ENCODE results near the gene DDX27. TPM values are rescaled to one million over a fixed set of nuclear protein-coding genes. Genes with fewer than 3 reads are reported as not detected.

The DDX27 gene
- total and polyA plus RNA-seq, 2 of the 8 experiments (the other 6 are each of a cell fraction or from before 2014, with no cell fraction given), result 42.7 to 51.0 TPM

DNA sequence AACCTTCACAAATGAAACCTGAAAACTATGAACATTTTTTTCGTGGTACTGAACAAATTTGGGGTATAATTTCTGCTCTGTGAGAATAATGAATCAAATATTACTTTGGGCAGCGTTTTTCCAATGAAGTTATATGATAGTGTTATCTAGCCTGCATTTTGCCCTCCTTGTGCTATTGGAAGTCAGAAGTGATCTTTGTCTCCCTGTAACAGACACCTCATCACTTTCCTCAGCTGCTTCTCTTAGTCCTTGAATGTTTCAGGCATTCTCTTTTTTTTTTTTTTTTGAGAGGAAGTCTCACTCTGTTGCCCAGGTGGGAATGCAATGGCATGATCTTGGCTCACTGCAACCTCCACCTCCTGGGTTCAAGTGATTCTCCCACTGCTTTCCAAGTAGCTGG lies 10.2 kb downstream of the DDX27 start:
- ChIA-PET CTCF (ENCODE audit: partially characterized antibody) (interaction anchor here (0.6 to 5.1 kb wide), 3 partner anchors 8 to 97 kb away, joined by 3 to 23 read pairs (median 4); no protein-coding TSS in a partner anchor), POLR2A (ENCODE audit: partially characterized antibody) (interaction anchor here (1.1 to 2.2 kb wide), 6 partner anchors 10 to 78 kb away, joined by 3 to 7 read pairs (median 4); partner anchors contain the start of gene DDX27)
- H4K8ac ChIP-seq (ENCODE audit: extremely low read depth, insufficient read depth, low read length), result no peak overlapping the region
- no peak overlapping the region for H3K14ac ChIP-seq (ENCODE audit: insufficient read length)
- no peaks in the 10 kb centered on the region for H3K23me2 ChIP-seq (ENCODE audit: low read depth, low read length)
- no peaks in the 10 kb centered on the region for H3K79me2 ChIP-seq (ENCODE audit: control insufficient read depth in 1 of 2, insufficient read depth in 2 of 2, low read length in 2 of 2)
- H3K27me3 ChIP-seq (replicated peaks in 1 of 4; ENCODE audit: control insufficient read depth in 3 of 4, extremely low read depth in 1 of 4, insufficient read depth in 3 of 4, low read length in 3 of 4), result no peaks in the 10 kb centered on the region
- H2BK120ac ChIP-seq (replicated peaks; ENCODE audit: low read depth, low read length), result no peak overlapping the region
- no peak overlapping the region for H2BK5ac ChIP-seq (ENCODE audit: low read depth, low read length)
- no peaks in the 10 kb centered on the region for H3K9me3 ChIP-seq (ENCODE audit: insufficient read depth in 2 of 2, low read depth in 1 of 2, low read length in 1 of 2)
- no peak overlapping the region for H2BK12ac ChIP-seq (ENCODE audit: low read depth, low read length)
- no peak overlapping the region for H3K9ac ChIP-seq (replicated peaks in 1 of 4; ENCODE audit: extremely low read depth in 1 of 4, low read depth in 3 of 4, low read length in 3 of 4)
- H3K56ac ChIP-seq (replicated peaks; ENCODE audit: insufficient read length, low read depth, low read length), result no peak overlapping the region
- no peak overlapping the region for H2AFZ ChIP-seq (ENCODE audit: low read length)
- no peaks in the 10 kb centered on the region; the same call in 1 of the 2 replicates for H3K79me1 ChIP-seq (ENCODE audit: low read depth, low read length)
- H3K4me3 ChIP-seq (ENCODE audit: extremely low read depth in 1 of 4, insufficient read depth in 2 of 4, low read depth in 3 of 4, low read length in 4 of 4), result no peak overlapping the region
- no peak overlapping the region for H2BK20ac ChIP-seq (ENCODE audit: low read length)
- no peak overlapping the region for H3K23ac ChIP-seq (ENCODE audit: insufficient read length)
- peaks cover 36 to 71% (median 59%) of the 10 kb centered on the region in 4 experiments for H3K36me3 ChIP-seq (ENCODE audit: control insufficient read depth in 2 of 4, insufficient read depth in 4 of 4, low read length in 3 of 4)
- peaks cover 0 to 1% of the 10 kb centered on the region in 2 experiments for H4K20me1 ChIP-seq (replicated peaks in 1 of 2; ENCODE audit: control insufficient read depth in 1 of 2, insufficient read depth in 2 of 2, low read length in 2 of 2)
- no peak overlapping the region for H2AK5ac ChIP-seq (ENCODE audit: low read depth, low read length)
- H3K4ac ChIP-seq (replicated peaks; ENCODE audit: insufficient read length, low read depth, low read length), result no peak overlapping the region
- TF ChIP-seq CHD1 (IDR thresholded peaks at IDR 0.05; ENCODE audit: low read depth, low read length), result no peak
- TF ChIP-seq SIRT6 (IDR thresholded peaks at IDR 0.05; ENCODE audit: low read length), result no peak
- TF ChIP-seq SP1 (IDR thresholded peaks at IDR 0.05; ENCODE audit: low read depth, low read length), result no peak
- TF ChIP-seq CTBP2 (IDR thresholded peaks at IDR 0.05; ENCODE audit: borderline replicate concordance, insufficient read depth, insufficient read length, low read length), result no peak
- no peak for TF ChIP-seq CREB1 (IDR thresholded peaks at IDR 0.05)
- no peak for TF ChIP-seq RNF2 (IDR thresholded peaks at IDR 0.05; ENCODE audit: borderline replicate concordance, low read depth, low read length, missing control alignments, poor library complexity, severe bottlenecking)
- TF ChIP-seq HDAC6 (IDR thresholded peaks at IDR 0.05; ENCODE audit: low read depth, low read length), result no peak
- TF ChIP-seq SUZ12 (IDR thresholded peaks at IDR 0.05; ENCODE audit: low read length), result no peak
- TF ChIP-seq ASH2L (IDR thresholded peaks at IDR 0.05; ENCODE audit: low read length), result no peak
- no peak overlapping the region for H4K91ac ChIP-seq (replicated peaks; ENCODE audit: insufficient read length, low read length)
- no peaks in the 10 kb centered on the region for H3K4me1 ChIP-seq (replicated peaks in 1 of 4; ENCODE audit: control insufficient read depth in 3 of 4, insufficient read depth in 4 of 4, low read length in 3 of 4)
- no peak overlapping the region for H3K18ac ChIP-seq (ENCODE audit: extremely low read depth, low read length)
- no peak overlapping the region for H4K5ac ChIP-seq (ENCODE audit: insufficient read length, low read depth, low read length)
- H3K27ac ChIP-seq (ENCODE audit: low read depth, low read length), result no peak overlapping the region
- no peak for FAIRE-seq
- no peak overlapping the region for H3K4me2 ChIP-seq (ENCODE audit: insufficient read depth in 1 of 2, low read depth in 2 of 2, low read length in 2 of 2)
- no peak for DNase-seq (ENCODE audit: low read depth in 1 of 2, low spot score in 2 of 2)
- H2BK15ac ChIP-seq (ENCODE audit: low read length), result no peak overlapping the region
- WGBS, 2 experiments (ENCODE audit: extremely low coverage in 1 of 2, insufficient coverage in 1 of 2, insufficient read length in 1 of 2, insufficient replicate concordance in 2 of 2, low coverage in 1 of 2, low lambda C conversion rate in 2 of 2, missing lambda C conversion rate in 1 of 2), result 97% methylated on average over 2 of the region's 2 CpGs; no CpG with 5 or more reads in 1 of the 2 experiments

Measured in H1 (cell line).